Measurements from ENCODE around the gene SLC35B4. TPM values are rescaled to one million over a fixed set of nuclear protein-coding genes. Genes with fewer than 3 reads are reported as not detected.

SLC35B4 gene
- total RNA-seq, 4 donors from 2014 or later: 4.5 to 13.2 (median 10.2) TPM

- TF ChIP-seq CTCF (IDR thresholded peaks at IDR 0.05; ENCODE audit: low read depth): no peak
These were observed 23.6 kb downstream of the SLC35B4 start for GRCh38 chr7:134293002-134293740.

GRCh38 chr7:134290286-134290685 is 26.4 kb downstream of the SLC35B4 start:
- no peak for TF ChIP-seq CTCF (IDR thresholded peaks at IDR 0.05; ENCODE audit: low read depth)

GRCh38 chr7:134289841-134290240 is 26.9 kb downstream of the SLC35B4 start:
- no peak for TF ChIP-seq CTCF (IDR thresholded peaks at IDR 0.05; ENCODE audit: low read depth)

GRCh38 chr7:134289423-134289822 is 27.3 kb downstream of the SLC35B4 start:
- TF ChIP-seq CTCF (IDR thresholded peaks at IDR 0.05; ENCODE audit: low read depth): no peak

- no peak for TF ChIP-seq CTCF (IDR thresholded peaks at IDR 0.05; ENCODE audit: low read depth)
These were observed 28.6 kb downstream of the SLC35B4 start for GRCh38 chr7:134287916-134288659.

GRCh38 chr7:134284952-134285351 is 31.8 kb downstream of the SLC35B4 start:
- TF ChIP-seq CTCF (IDR thresholded peaks at IDR 0.05; ENCODE audit: low read depth): no peak

- TF ChIP-seq CTCF (IDR thresholded peaks at IDR 0.05; ENCODE audit: low read depth): no peak
These were observed 32.7 kb downstream of the SLC35B4 start for GRCh38 chr7:134284011-134284410.
